Thyroid gland (tissue), 4 donors: Measurements from ENCODE around the gene NXNL1. TPM values are rescaled to one million over a fixed set of nuclear protein-coding genes. Genes with fewer than 3 reads are reported as not detected.

Source experiments
- DNase-seq, 2 donors: peaks; one replicate each; pipeline ENCODE4 v3.0.0-alpha.2; 2019
- H3K27ac ChIP-seq, 3 donors: fragments of 200-600 bp; sonication (generic); 1 replicate in 2 of 3; 2 replicates in 1 of 3; pipeline ENCODE4 v1.5.1; 2016 to 2019; ENCODE audit warnings: mild to moderate bottlenecking in 1 of 3, moderate library complexity in 1 of 3
- H3K27me3 ChIP-seq: fragments of 200-600 bp; sonication (generic); one replicate; pipeline ENCODE4 v1.5.1; 2019
- H3K36me3 ChIP-seq, 2 donors: fragments of 200-600 bp; sonication (generic); one replicate each; pipeline ENCODE4 v1.5.1; 2016 to 2019
- H3K4me1 ChIP-seq, 2 donors: fragments of 200-600 bp; sonication (generic); one replicate each; pipeline ENCODE4 v1.5.1; 2017 to 2019
- H3K4me3 ChIP-seq, 3 donors: fragments of 200-600 bp; sonication (generic); replicated peaks in 1 of 3; 1 replicate in 2 of 3; 2 replicates in 1 of 3; pipeline ENCODE4 v1.5.1; 2016; ENCODE audit warnings: mild to moderate bottlenecking in 1 of 3
- H3K9me3 ChIP-seq: fragments of 200-600 bp; sonication (generic); one replicate; pipeline ENCODE4 v1.5.1; 2017
- CTCF ChIP-seq, 6 experiments: fragments of 200-600 bp in 3 of 6; fragments of 450-650 bp in 3 of 6; sonication (generic) in 3 of 6; IDR thresholded peaks; one replicate each; pipeline ENCODE4 v1.5.1; 2016 to 2019; ENCODE audit warnings: antibody characterized with exemption in 6 of 6, mild to moderate bottlenecking in 2 of 6, inconsistent platforms in 1 of 6, moderate library complexity in 1 of 6
- POLR2A ChIP-seq, 2 donors: fragments of 450-650 bp; IDR thresholded peaks; one replicate each; pipeline ENCODE4 v1.6.1; 2017; ENCODE audit warnings: antibody characterized with exemption in 2 of 2, mild to moderate bottlenecking in 2 of 2, moderate library complexity in 1 of 2
- WGBS, 2 donors: methylation state at CpG; one replicate each; pipeline ENCODE4 v1.1.5; 2017; 5-methylcytosine and 5-hydroxymethylcytosine counted together
- intact Hi-C: fragments of 100-400 bp; cut with DNase I; formaldehyde crosslinking; loops from one replicate; pipeline ENCODE4 v1.15.1; 2023
- total RNA-seq, 4 donors: library from RNA; depleted of rRNA; stranded (reverse); fragments of >200 nt; gene quantifications; one replicate each; pipeline ENCODE4 v1.2.3, GENCODE V29; 2016

Gene NXNL1
- total RNA-seq, 4 donors from 2014 or later: not detected

- peaks cover 0 to 8% of the 10 kb centered on the region in 2 donors for H3K36me3 ChIP-seq
- WGBS, 2 donors: 36 to 42% methylated on average over 8 of the region's 8 CpGs
- peaks cover 2 to 4% of the 10 kb centered on the region in 2 donors for H3K4me1 ChIP-seq
- H3K4me3 ChIP-seq: peak overlapping the region; percentile 19 to 74 (median 26)
- no peaks in the 10 kb centered on the region for H3K9me3 ChIP-seq
- peak overlapping the region; percentile 66 to 86 (median 67) for H3K27ac ChIP-seq
- no peaks in the 10 kb centered on the region for H3K27me3 ChIP-seq
- TF ChIP-seq CTCF (IDR thresholded peaks at IDR 0.05) (no peak), POLR2A (IDR thresholded peaks at IDR 0.05) (no peak)
- DNase-seq: no peak
- intact Hi-C loops: no loop called here
Measured at GRCh38 chr19:17419154-17419620, 41.5 kb downstream of the NXNL1 start.

- H3K4me1 ChIP-seq: peaks cover 0 to 4% of the 10 kb centered on the region in 2 donors
- peaks cover 0 to 8% of the 10 kb centered on the region in 2 donors for H3K36me3 ChIP-seq
- H3K27me3 ChIP-seq: no peaks in the 10 kb centered on the region
- intact Hi-C loops: no loop called here
- no peak for DNase-seq
- 54 to 66% methylated on average over 3 of the region's 3 CpGs for WGBS, 2 donors
- H3K27ac ChIP-seq: peak overlapping the region in 1 of 3 donors; percentile 86
- no peak for TF ChIP-seq POLR2A (IDR thresholded peaks at IDR 0.05)
- no peak for TF ChIP-seq CTCF (IDR thresholded peaks at IDR 0.05)
- H3K9me3 ChIP-seq: no peaks in the 10 kb centered on the region
- no peak overlapping the region for H3K4me3 ChIP-seq
Measured at GRCh38 chr19:17418710-17419109, 42.0 kb downstream of the NXNL1 start.

- no peak overlapping the region for H3K27ac ChIP-seq
Measured at GRCh38 chr19:17415121-17415520, 45.6 kb downstream of the NXNL1 start.

GRCh38 chr19:17414097-17414496, 46.6 kb downstream of the NXNL1 start:
- Histone ChIP-seq H3K4me1 (peaks cover 0 to under 1% of the 10 kb centered on the region in 2 donors), H3K9me3 (no peaks in the 10 kb centered on the region), H3K27me3 (no peaks in the 10 kb centered on the region), H3K4me3 (no peak overlapping the region), H3K36me3 (no peaks in the 10 kb centered on the region), H3K27ac (no peak overlapping the region)
- 88 to 91% methylated on average over 8 of the region's 8 CpGs for WGBS, 2 donors
- TF ChIP-seq POLR2A (IDR thresholded peaks at IDR 0.05): no peak
- TF ChIP-seq CTCF (IDR thresholded peaks at IDR 0.05): no peak
- DNase-seq: no peak
- intact Hi-C loops: no loop called here

More at GRCh38 chr19:17415121-17415520, 45.6 kb downstream of the NXNL1 start:
- Histone ChIP-seq H3K9me3 (no peaks in the 10 kb centered on the region), H3K27me3 (no peaks in the 10 kb centered on the region), H3K36me3 (no peaks in the 10 kb centered on the region), H3K4me1 (peaks cover 0 to 4% of the 10 kb centered on the region in 2 donors), H3K4me3 (no peak overlapping the region)
- WGBS, 2 donors: 55 to 72% methylated on average over 6 of the region's 6 CpGs
- DNase-seq: no peak
- no peak for TF ChIP-seq CTCF (IDR thresholded peaks at IDR 0.05)
- TF ChIP-seq POLR2A (IDR thresholded peaks at IDR 0.05): no peak
- intact Hi-C loops: no loop called here

GRCh38 chr19:17411801-17412200, 48.9 kb downstream of the NXNL1 start:
- 81 to 89% methylated on average over 5 to 11 of the region's 11 CpGs for WGBS, 2 donors
- no peak for DNase-seq
- Histone ChIP-seq H3K36me3 (no peaks in the 10 kb centered on the region), H3K4me1 (peaks cover 0 to 2% of the 10 kb centered on the region in 2 donors), H3K9me3 (no peaks in the 10 kb centered on the region), H3K4me3 (no peak overlapping the region), H3K27me3 (no peaks in the 10 kb centered on the region), H3K27ac (no peak overlapping the region)
- intact Hi-C loops: no loop called here
- TF ChIP-seq CTCF (IDR thresholded peaks at IDR 0.05) (no peak), POLR2A (IDR thresholded peaks at IDR 0.05) (no peak)
